ENCODE results near the gene SLC37A3.

SLC37A3 gene

GRCh38 chr7:140317999-140318398 lies 80.3 kb downstream of the SLC37A3 start:
- no peak overlapping the region for H2AFZ ChIP-seq (ENCODE audit: low read length)
- H3K79me1 ChIP-seq (ENCODE audit: low read depth, low read length) = no peaks in the 10 kb centered on the region
- H3K27me3 ChIP-seq (ENCODE audit: control insufficient read depth in 3 of 3, insufficient read depth in 3 of 3, low read depth in 1 of 3, low read length in 3 of 3) = no peaks in the 10 kb centered on the region
- H3K27ac ChIP-seq (replicated peaks; ENCODE audit: low read length) = no peak overlapping the region
- no peak overlapping the region for H4K91ac ChIP-seq (ENCODE audit: low read depth, low read length, poor library complexity)
- H2AK5ac ChIP-seq (ENCODE audit: low read depth, low read length) = no peak overlapping the region
- H2BK12ac ChIP-seq (ENCODE audit: low read length) = no peak overlapping the region
- no CpG with 5 or more reads among the region's 7 CpGs for WGBS, 2 donors (ENCODE audit: extremely low coverage in 2 of 2, insufficient read length in 2 of 2, insufficient replicate concordance in 1 of 2)
- no peaks in the 10 kb centered on the region for H3K36me3 ChIP-seq (replicated peaks in 1 of 2; ENCODE audit: control insufficient read depth in 2 of 2, insufficient read depth in 2 of 2, low read length in 2 of 2)
- no peak overlapping the region for H2BK15ac ChIP-seq (ENCODE audit: low read length)
- no peak overlapping the region for H3K18ac ChIP-seq (ENCODE audit: low read length)
- no peak overlapping the region for H3K4me3 ChIP-seq (ENCODE audit: low read length in 2 of 2)
- no peak overlapping the region for H3K9ac ChIP-seq (ENCODE audit: low read depth, low read length, poor library complexity)
- H4K8ac ChIP-seq (ENCODE audit: low read depth, low read length) = no peak overlapping the region
- no peak overlapping the region for H2BK5ac ChIP-seq (ENCODE audit: low read length)
- no peaks in the 10 kb centered on the region for H3K4me1 ChIP-seq (ENCODE audit: control insufficient read depth in 2 of 2, insufficient read depth in 1 of 2, low read depth in 1 of 2, low read length in 2 of 2)
- no peak overlapping the region for H3K4me2 ChIP-seq (ENCODE audit: insufficient read depth, low read length, poor library complexity, severe bottlenecking)
- no peak overlapping the region for H3K4ac ChIP-seq (ENCODE audit: low read length)
- H3K14ac ChIP-seq (ENCODE audit: low read length) = no peak overlapping the region
- no peak overlapping the region for H3K23ac ChIP-seq (ENCODE audit: low read depth, low read length, poor library complexity)
- H3K9me3 ChIP-seq (replicated peaks in 1 of 2; ENCODE audit: control insufficient read depth in 2 of 2, insufficient read depth in 1 of 2, low read depth in 1 of 2, low read length in 2 of 2) = peaks cover 0 to 4% of the 10 kb centered on the region in 2 donors
- H2BK120ac ChIP-seq (ENCODE audit: low read depth, low read length) = no peak overlapping the region
- DNase-seq (ENCODE audit: low spot score) = no peak

- H3K4me1 ChIP-seq (ENCODE audit: control insufficient read depth in 2 of 2, insufficient read depth in 1 of 2, low read depth in 1 of 2, low read length in 2 of 2) = no peaks in the 10 kb centered on the region
- H3K9ac ChIP-seq (ENCODE audit: low read depth, low read length, poor library complexity) = no peak overlapping the region
- no peaks in the 10 kb centered on the region for H3K27me3 ChIP-seq (ENCODE audit: control insufficient read depth in 3 of 3, insufficient read depth in 3 of 3, low read depth in 1 of 3, low read length in 3 of 3)
- H3K9me3 ChIP-seq (replicated peaks in 1 of 2; ENCODE audit: control insufficient read depth in 2 of 2, insufficient read depth in 1 of 2, low read depth in 1 of 2, low read length in 2 of 2) = peaks cover 0 to 5% of the 10 kb centered on the region in 2 donors
- H2BK12ac ChIP-seq (ENCODE audit: low read length) = no peak overlapping the region
- no peak overlapping the region for H2AFZ ChIP-seq (ENCODE audit: low read length)
- H3K4ac ChIP-seq (ENCODE audit: low read length) = no peak overlapping the region
- no peak overlapping the region for H3K14ac ChIP-seq (ENCODE audit: low read length)
- H2BK120ac ChIP-seq (ENCODE audit: low read depth, low read length) = no peak overlapping the region
- H3K4me2 ChIP-seq (ENCODE audit: insufficient read depth, low read length, poor library complexity, severe bottlenecking) = no peak overlapping the region
- H2BK5ac ChIP-seq (ENCODE audit: low read length) = no peak overlapping the region
- H3K79me1 ChIP-seq (ENCODE audit: low read depth, low read length) = no peaks in the 10 kb centered on the region
- no peak overlapping the region for H4K8ac ChIP-seq (ENCODE audit: low read depth, low read length)
- no peak overlapping the region for H2AK5ac ChIP-seq (ENCODE audit: low read depth, low read length)
- no peak overlapping the region for H2BK15ac ChIP-seq (ENCODE audit: low read length)
- H3K4me3 ChIP-seq (ENCODE audit: low read length in 2 of 2) = no peak overlapping the region
- H3K23ac ChIP-seq (ENCODE audit: low read depth, low read length, poor library complexity) = no peak overlapping the region
- DNase-seq (ENCODE audit: low spot score) = no peak
- H3K27ac ChIP-seq (replicated peaks; ENCODE audit: low read length) = no peak overlapping the region
- H3K18ac ChIP-seq (ENCODE audit: low read length) = no peak overlapping the region
- no CpG with 5 or more reads among the region's 4 CpGs for WGBS, 2 donors (ENCODE audit: extremely low coverage in 2 of 2, insufficient read length in 2 of 2, insufficient replicate concordance in 1 of 2)
- no peaks in the 10 kb centered on the region for H3K36me3 ChIP-seq (replicated peaks in 1 of 2; ENCODE audit: control insufficient read depth in 2 of 2, insufficient read depth in 2 of 2, low read length in 2 of 2)
- no peak overlapping the region for H4K91ac ChIP-seq (ENCODE audit: low read depth, low read length, poor library complexity)
These were observed 80.7 kb downstream of the SLC37A3 start for GRCh38 chr7:140317597-140317996.

GRCh38 chr7:140316165-140316661 lies 82.1 kb downstream of the SLC37A3 start:
- no peak overlapping the region for H4K8ac ChIP-seq (ENCODE audit: low read depth, low read length)
- peak overlapping the region; percentile 32 for H3K18ac ChIP-seq (ENCODE audit: low read length)
- H2AFZ ChIP-seq (ENCODE audit: low read length) = no peak overlapping the region
- peaks cover 3 to 5% of the 10 kb centered on the region in 2 donors for H3K9me3 ChIP-seq (replicated peaks in 1 of 2; ENCODE audit: control insufficient read depth in 2 of 2, insufficient read depth in 1 of 2, low read depth in 1 of 2, low read length in 2 of 2)
- DNase-seq (ENCODE audit: low spot score) = no peak
- no peak overlapping the region for H2BK5ac ChIP-seq (ENCODE audit: low read length)
- H2BK12ac ChIP-seq (ENCODE audit: low read length) = no peak overlapping the region
- no peaks in the 10 kb centered on the region for H3K27me3 ChIP-seq (ENCODE audit: control insufficient read depth in 3 of 3, insufficient read depth in 3 of 3, low read depth in 1 of 3, low read length in 3 of 3)
- no peaks in the 10 kb centered on the region for H3K4me1 ChIP-seq (ENCODE audit: control insufficient read depth in 2 of 2, insufficient read depth in 1 of 2, low read depth in 1 of 2, low read length in 2 of 2)
- H3K4me2 ChIP-seq (ENCODE audit: insufficient read depth, low read length, poor library complexity, severe bottlenecking) = no peak overlapping the region
- no peak overlapping the region for H2BK120ac ChIP-seq (ENCODE audit: low read depth, low read length)
- WGBS, 2 donors (ENCODE audit: extremely low coverage in 2 of 2, insufficient read length in 2 of 2, insufficient replicate concordance in 1 of 2) = no CpG with 5 or more reads among the region's 7 CpGs
- no peak overlapping the region for H3K4me3 ChIP-seq (ENCODE audit: low read length in 2 of 2)
- H3K79me1 ChIP-seq (ENCODE audit: low read depth, low read length) = no peaks in the 10 kb centered on the region
- H3K27ac ChIP-seq (replicated peaks; ENCODE audit: low read length) = no peak overlapping the region
- no peaks in the 10 kb centered on the region for H3K36me3 ChIP-seq (replicated peaks in 1 of 2; ENCODE audit: control insufficient read depth in 2 of 2, insufficient read depth in 2 of 2, low read length in 2 of 2)
- no peak overlapping the region for H3K9ac ChIP-seq (ENCODE audit: low read depth, low read length, poor library complexity)
- H2BK15ac ChIP-seq (ENCODE audit: low read length) = no peak overlapping the region
- H3K14ac ChIP-seq (ENCODE audit: low read length) = peak overlapping the region; percentile 49
- no peak overlapping the region for H3K23ac ChIP-seq (ENCODE audit: low read depth, low read length, poor library complexity)
- H3K4ac ChIP-seq (ENCODE audit: low read length) = no peak overlapping the region
- H4K91ac ChIP-seq (ENCODE audit: low read depth, low read length, poor library complexity) = no peak overlapping the region
- H2AK5ac ChIP-seq (ENCODE audit: low read depth, low read length) = no peak overlapping the region

GRCh38 chr7:140315498-140316164 lies 82.7 kb downstream of the SLC37A3 start:
- Histone ChIP-seq H2AK5ac (ENCODE audit: low read depth, low read length) (no peak overlapping the region), H3K4me3 (ENCODE audit: low read length in 2 of 2) (no peak overlapping the region), H3K36me3 (replicated peaks in 1 of 2; ENCODE audit: control insufficient read depth in 2 of 2, insufficient read depth in 2 of 2, low read length in 2 of 2) (no peaks in the 10 kb centered on the region), H3K27ac (replicated peaks; ENCODE audit: low read length) (no peak overlapping the region), H2BK15ac (ENCODE audit: low read length) (no peak overlapping the region), H2BK5ac (ENCODE audit: low read length) (no peak overlapping the region), H3K4ac (ENCODE audit: low read length) (no peak overlapping the region), H4K8ac (ENCODE audit: low read depth, low read length) (no peak overlapping the region), H2BK12ac (ENCODE audit: low read length) (no peak overlapping the region), H3K23ac (ENCODE audit: low read depth, low read length, poor library complexity) (no peak overlapping the region), H2BK120ac (ENCODE audit: low read depth, low read length) (no peak overlapping the region), H3K79me1 (ENCODE audit: low read depth, low read length) (no peaks in the 10 kb centered on the region), H3K27me3 (ENCODE audit: control insufficient read depth in 3 of 3, insufficient read depth in 3 of 3, low read depth in 1 of 3, low read length in 3 of 3) (no peaks in the 10 kb centered on the region), H3K4me2 (ENCODE audit: insufficient read depth, low read length, poor library complexity, severe bottlenecking) (no peak overlapping the region), H3K18ac (ENCODE audit: low read length) (peak overlapping the region; percentile 32), H3K9me3 (replicated peaks in 1 of 2; ENCODE audit: control insufficient read depth in 2 of 2, insufficient read depth in 1 of 2, low read depth in 1 of 2, low read length in 2 of 2) (peaks cover 3 to 5% of the 10 kb centered on the region in 2 donors), H3K4me1 (ENCODE audit: control insufficient read depth in 2 of 2, insufficient read depth in 1 of 2, low read depth in 1 of 2, low read length in 2 of 2) (no peaks in the 10 kb centered on the region), H2AFZ (ENCODE audit: low read length) (no peak overlapping the region), H3K14ac (ENCODE audit: low read length) (peak overlapping the region; percentile 49), H4K91ac (ENCODE audit: low read depth, low read length, poor library complexity) (no peak overlapping the region), H3K9ac (ENCODE audit: low read depth, low read length, poor library complexity) (no peak overlapping the region)
- no CpG with 5 or more reads among the region's 15 CpGs for WGBS, 2 donors (ENCODE audit: extremely low coverage in 2 of 2, insufficient read length in 2 of 2, insufficient replicate concordance in 1 of 2)
- no peak for DNase-seq (ENCODE audit: low spot score)
